PC-3 (cell line): Measurements from ENCODE around the gene DOCK4. TPM values are rescaled to one million over a fixed set of nuclear protein-coding genes. Genes with fewer than 3 reads are reported as not detected.

Experiments
- ATAC-seq: fragments of 200-7000 bp; cut with Tn5 transposase; 2 replicates; pipeline ENCODE4 v1.9.1; 2020; ENCODE audit warnings: mild to moderate bottlenecking, moderate library complexity
- BruUV-seq: library from RNA; stranded (reverse); fragments of 400-500 nt; replicated peaks from 2 replicates; lab custom pipeline; 2021; lab: Mats Ljungman, UMichigan
- CTCF ChIA-PET: fragments of 300-600 bp; sonication (Branson Sonifier 250); formaldehyde crosslinking; loops from one replicate; lab custom pipeline; 2022; ENCODE audit warnings: antibody characterized with exemption; lab: Charles Lee
- POLR2A ChIA-PET: fragments of 300-600 bp; sonication (Branson Sonifier 250); formaldehyde crosslinking; loops from one replicate; lab custom pipeline; 2022; ENCODE audit warnings: antibody characterized with exemption; ENCODE audit not compliant: unreplicated experiment; lab: Charles Lee
- DNase-seq: peaks from one replicate; pipeline ENCODE4 v3.0.0-alpha.2; 2015
- H2AFZ ChIP-seq: fragments of 300-600 bp; sonication (generic); 2 replicates; pipeline ENCODE4 v1.6.0; 2016; ENCODE audit warnings: antibody characterized with exemption, low read length
- H3F3A ChIP-seq: fragments of 300-600 bp; sonication (generic); one replicate; pipeline ENCODE4 v1.6.0; 2017; ENCODE audit warnings: antibody characterized with exemption, low read length, control low read depth, mild to moderate bottlenecking; ENCODE audit not compliant: unreplicated experiment
- H3K27ac ChIP-seq: fragments of 300-600 bp; sonication (generic); 2 replicates; pipeline ENCODE4 v1.5.1; 2016; ENCODE audit warnings: mild to moderate bottlenecking, low read length
- H3K27me3 ChIP-seq: fragments of 300-600 bp; sonication (generic); 2 replicates; pipeline ENCODE4 v1.6.1; 2016; ENCODE audit warnings: low read length, mixed read lengths
- H3K36me3 ChIP-seq: fragments of 300-600 bp; sonication (generic); 2 replicates; pipeline ENCODE4 v1.6.1; 2016; ENCODE audit warnings: low read depth, mixed run types, low read length, mixed read lengths
- H3K4me1 ChIP-seq: fragments of 300-600 bp; sonication (generic); 2 replicates; pipeline ENCODE4 v1.5.1; 2016; ENCODE audit warnings: low read length; ENCODE audit not compliant: insufficient read depth
- H3K4me2 ChIP-seq: fragments of 300-600 bp; sonication (generic); 2 replicates; pipeline ENCODE4 v1.6.0; 2016; ENCODE audit warnings: low read length
- H3K4me3 ChIP-seq: fragments of 300-600 bp; sonication (generic); 2 replicates; pipeline ENCODE4 v1.5.1; 2016; ENCODE audit warnings: mild to moderate bottlenecking, low read length, mixed read lengths
- H3K79me2 ChIP-seq: fragments of 300-600 bp; sonication (generic); 2 replicates; pipeline ENCODE4 v1.6.1; 2017; ENCODE audit warnings: low read length, mixed read lengths
- H3K9ac ChIP-seq: fragments of 300-600 bp; sonication (generic); 2 replicates; pipeline ENCODE4 v1.6.0; 2016; ENCODE audit warnings: mild to moderate bottlenecking, low read length
- H3K9me2 ChIP-seq: fragments of 300-600 bp; sonication (generic); replicated peaks from 2 replicates; pipeline ENCODE4 v1.6.1; 2016; ENCODE audit warnings: mixed run types, low read length, mixed read lengths
- H3K9me3 ChIP-seq: fragments of 300-600 bp; sonication (generic); 2 replicates; pipeline ENCODE4 v1.6.1; 2016; ENCODE audit warnings: low read length, mixed read lengths
- H4K20me1 ChIP-seq: fragments of 300-600 bp; sonication (generic); 2 replicates; pipeline ENCODE4 v1.6.1; 2016; ENCODE audit warnings: low read length, mixed read lengths
- CTCF ChIP-seq: fragments of 300-600 bp; sonication (generic); conservative IDR thresholded peaks from 2 replicates; pipeline ENCODE4 v1.5.1; 2017; ENCODE audit warnings: antibody characterized with exemption, low read depth, mild to moderate bottlenecking, low read length
- EZH2 ChIP-seq: fragments of 300-600 bp; sonication (generic); IDR thresholded peaks from one replicate; pipeline ENCODE4 v1.6.1; 2017; ENCODE audit warnings: antibody characterized with exemption, mild to moderate bottlenecking, low read length; ENCODE audit not compliant: unreplicated experiment
- EZH2phosphoT487 ChIP-seq: fragments of 300-600 bp; sonication (generic); IDR thresholded peaks from 2 replicates; pipeline ENCODE4 v1.6.1; 2018; ENCODE audit warnings: mild to moderate bottlenecking, antibody characterized with exemption, low read length, borderline replicate concordance
- intact Hi-C: fragments of 100-400 bp; cut with micrococcal nuclease; formaldehyde crosslinking; loops from 2 replicates; pipeline ENCODE4 v1.9.0; 2023
- total RNA-seq: library from RNA; depleted of rRNA; stranded (reverse); fragments of >200 nt; gene quantifications from 2 replicates; pipeline ENCODE4 v1.2.3, GENCODE V29; 2014

Gene DOCK4
- total RNA-seq, 1 experiment from 2014 or later: 25.4 TPM

DNA sequence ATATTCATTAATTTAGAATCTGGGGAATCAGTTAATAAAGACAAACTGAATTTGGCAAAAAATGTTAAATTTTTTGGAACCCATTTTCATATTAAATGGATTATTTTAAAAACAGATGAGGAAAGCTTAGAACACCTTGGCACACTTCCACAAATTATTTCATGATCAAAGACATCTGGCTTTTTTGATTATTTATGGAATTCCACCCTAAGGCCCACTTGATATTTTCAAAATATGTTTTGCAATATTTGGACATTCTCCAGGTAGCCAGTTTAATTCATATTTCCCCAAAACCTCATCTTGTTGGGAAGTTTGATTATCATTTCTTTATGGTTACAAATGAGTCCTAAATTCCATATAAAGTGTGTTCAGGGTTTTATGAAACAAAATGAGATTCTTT, 129.9 kb downstream of the DOCK4 start:
- H3K4me1 ChIP-seq: peaks cover 32% of the 10 kb centered on the region
- no peak for DNase-seq
- BruUV-seq: no TSS peak
- no peaks in the 10 kb centered on the region for H3K27me3 ChIP-seq
- H3K27ac ChIP-seq: no peak overlapping the region
- H3K79me2 ChIP-seq: peaks cover 41% of the 10 kb centered on the region
- no peak overlapping the region for H3K9ac ChIP-seq
- H3K36me3 ChIP-seq: no peaks in the 10 kb centered on the region
- H3F3A ChIP-seq: peaks cover 7% of the 10 kb centered on the region
- H3K4me2 ChIP-seq: no peak overlapping the region
- no peak overlapping the region for H2AFZ ChIP-seq
- H4K20me1 ChIP-seq: no peaks in the 10 kb centered on the region
- TF ChIP-seq EZH2: no peak
- no peak for TF ChIP-seq EZH2phosphoT487
- TF ChIP-seq CTCF: no peak
- no peaks in the 10 kb centered on the region for H3K9me2 ChIP-seq
- CTCF ChIA-PET: no interaction called here
- no peak overlapping the region for H3K4me3 ChIP-seq
- POLR2A ChIA-PET: interaction anchor here (0.6 kb wide), 1 partner anchor 156 kb away, joined by 4 read pairs; no protein-coding TSS in a partner anchor
- intact Hi-C loops: no loop called here
- H3K9me3 ChIP-seq: no peaks in the 10 kb centered on the region
- ATAC-seq: no peak

DNA sequence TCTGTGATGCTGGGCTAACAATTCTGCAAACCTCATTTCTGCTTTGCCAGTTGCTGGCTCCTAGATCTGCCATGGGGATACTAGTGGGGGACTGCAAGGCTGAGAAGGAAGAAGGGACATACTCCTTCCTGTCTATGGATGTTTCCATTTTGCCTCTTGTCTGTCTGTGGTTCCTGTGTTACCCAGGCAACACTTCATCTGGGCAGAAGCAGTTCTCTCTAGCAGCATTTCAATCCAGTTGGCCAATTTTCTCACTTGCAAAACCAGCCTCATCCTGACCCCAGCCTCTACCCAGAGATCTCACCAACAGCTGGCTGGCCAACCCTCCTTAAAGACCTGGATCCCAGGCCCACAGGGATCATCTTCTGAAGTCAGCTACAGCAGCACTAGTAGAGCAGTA, 131.7 kb downstream of the DOCK4 start:
- ChIA-PET POLR2A (no interaction called here), CTCF (no interaction called here)
- Histone ChIP-seq H3K9me2 (no peaks in the 10 kb centered on the region), H3K4me3 (no peak overlapping the region), H3K9me3 (no peaks in the 10 kb centered on the region), H2AFZ (no peak overlapping the region), H4K20me1 (no peaks in the 10 kb centered on the region), H3K4me2 (no peak overlapping the region), H3K9ac (no peak overlapping the region), H3K27me3 (no peaks in the 10 kb centered on the region), H3K79me2 (peaks cover 39% of the 10 kb centered on the region), H3K36me3 (no peaks in the 10 kb centered on the region), H3K27ac (no peak overlapping the region), H3K4me1 (peaks cover 34% of the 10 kb centered on the region), H3F3A (no peaks in the 10 kb centered on the region)
- BruUV-seq: no TSS peak
- DNase-seq: no peak
- TF ChIP-seq EZH2 (no peak), EZH2phosphoT487 (no peak), CTCF (no peak)
- intact Hi-C loops: no loop called here
- no peak for ATAC-seq

GRCh38 chr7:112073530-112073929, 132.7 kb downstream of the DOCK4 start:
- no peak overlapping the region for H2AFZ ChIP-seq
- ChIA-PET CTCF (no interaction called here), POLR2A (no interaction called here)
- no peaks in the 10 kb centered on the region for H4K20me1 ChIP-seq
- H3K4me1 ChIP-seq: peaks cover 32% of the 10 kb centered on the region
- no peak overlapping the region for H3K4me2 ChIP-seq
- no peaks in the 10 kb centered on the region for H3K9me2 ChIP-seq
- H3F3A ChIP-seq: no peaks in the 10 kb centered on the region
- DNase-seq (no peak), ATAC-seq (no peak)
- H3K27ac ChIP-seq: no peak overlapping the region
- intact Hi-C loops: no loop called here
- H3K9ac ChIP-seq: no peak overlapping the region
- no peaks in the 10 kb centered on the region for H3K9me3 ChIP-seq
- TF ChIP-seq EZH2: no peak
- no peak for TF ChIP-seq CTCF
- no peak for TF ChIP-seq EZH2phosphoT487
- BruUV-seq: no TSS peak
- no peaks in the 10 kb centered on the region for H3K27me3 ChIP-seq
- no peaks in the 10 kb centered on the region for H3K36me3 ChIP-seq
- H3K79me2 ChIP-seq: peaks cover 30% of the 10 kb centered on the region
- no peak overlapping the region for H3K4me3 ChIP-seq
